HG02981 (cell line): Measurements from ENCODE around the gene ZNF185.

Experiments used
- ATAC-seq: cut with Tn5 transposase; IDR thresholded peaks from one replicate; pipeline ENCODE4 v1.9.1; 2021; ENCODE audit warnings: mild to moderate bottlenecking, moderate library complexity; ENCODE audit not compliant: unreplicated experiment

ZNF185 gene

DNA sequence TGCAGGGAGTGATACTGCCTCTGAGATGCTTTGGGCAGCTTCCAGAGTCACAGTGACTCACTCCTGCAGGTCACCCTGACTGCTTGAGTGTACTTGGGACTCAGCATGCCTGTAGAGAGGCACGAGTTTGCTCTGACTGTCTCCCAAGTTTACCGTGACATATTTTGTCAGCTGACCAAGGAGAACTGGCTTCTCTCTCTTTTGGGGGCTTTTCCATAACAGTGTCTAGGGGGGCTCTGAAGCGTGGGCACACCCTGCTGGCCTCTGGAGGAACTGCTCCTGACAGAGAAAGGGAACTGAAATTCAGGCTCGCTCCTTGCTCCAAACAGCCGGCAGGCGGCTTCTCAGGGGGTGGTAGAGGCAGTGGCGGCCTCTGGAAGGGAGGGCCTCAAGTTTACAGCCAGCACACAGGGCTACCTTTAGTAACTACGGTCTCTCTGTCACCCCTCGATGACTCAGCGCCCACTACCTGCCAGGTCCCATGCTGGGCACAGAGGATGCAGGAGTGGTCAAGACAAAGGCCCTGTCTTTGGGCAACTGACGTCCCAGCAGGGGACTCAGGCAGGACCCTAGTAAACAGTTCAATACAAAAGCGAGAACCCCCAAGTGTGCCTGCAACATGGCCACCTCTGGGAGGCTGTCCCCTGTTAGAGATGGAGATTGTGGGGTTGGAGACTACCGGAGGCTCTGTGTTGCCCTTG, 17.8 kb downstream of the ZNF185 start:
- peak; percentile 82 for ATAC-seq

- no peak for ATAC-seq
Measured at GRCh38 chrX:152917656-152918579, 20.1 kb downstream of the ZNF185 start.

DNA sequence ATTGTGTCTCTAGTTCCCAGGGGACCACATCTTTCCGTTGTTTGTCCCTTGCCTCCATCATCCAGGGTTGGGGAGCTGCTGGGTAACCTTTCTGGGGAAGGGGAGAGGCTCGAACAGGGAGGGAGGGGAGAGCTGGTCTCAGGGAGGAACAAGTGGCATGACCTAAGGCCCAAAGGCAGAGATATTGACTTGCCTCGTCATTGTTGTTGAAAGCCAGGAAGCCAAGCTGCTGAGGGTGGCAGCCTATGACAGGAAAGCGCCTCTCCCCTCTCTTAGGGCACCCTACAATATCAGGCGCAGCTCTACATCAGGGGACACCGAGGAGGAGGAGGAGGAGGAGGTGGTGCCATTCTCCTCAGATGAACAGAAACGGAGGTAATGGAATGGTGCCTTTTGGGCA, 20.8 kb downstream of the ZNF185 start:
- ATAC-seq = no peak

- ATAC-seq = no peak
Measured at GRCh38 chrX:152923599-152923998, 25.7 kb downstream of the ZNF185 start.

DNA sequence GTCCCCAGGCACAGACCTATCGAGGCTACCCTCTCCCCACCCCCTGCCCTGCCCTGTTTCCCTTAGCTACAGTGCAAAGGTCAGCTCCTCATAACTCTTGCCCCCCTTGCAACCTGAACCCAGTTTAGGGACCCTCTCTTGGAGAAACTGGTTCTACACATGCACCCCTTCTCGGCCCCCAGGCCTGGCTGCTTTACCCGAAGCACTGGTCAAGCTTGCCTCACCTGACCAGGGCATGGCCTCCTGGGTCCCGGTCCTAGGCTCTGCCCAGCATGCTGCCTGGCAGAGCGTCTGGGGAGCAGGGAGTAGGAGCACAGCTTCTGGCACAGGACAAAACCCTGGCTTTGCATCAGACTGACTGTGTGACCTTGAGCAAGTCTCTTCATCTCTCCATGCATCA, 28.0 kb downstream of the ZNF185 start:
- ATAC-seq = no peak

DNA sequence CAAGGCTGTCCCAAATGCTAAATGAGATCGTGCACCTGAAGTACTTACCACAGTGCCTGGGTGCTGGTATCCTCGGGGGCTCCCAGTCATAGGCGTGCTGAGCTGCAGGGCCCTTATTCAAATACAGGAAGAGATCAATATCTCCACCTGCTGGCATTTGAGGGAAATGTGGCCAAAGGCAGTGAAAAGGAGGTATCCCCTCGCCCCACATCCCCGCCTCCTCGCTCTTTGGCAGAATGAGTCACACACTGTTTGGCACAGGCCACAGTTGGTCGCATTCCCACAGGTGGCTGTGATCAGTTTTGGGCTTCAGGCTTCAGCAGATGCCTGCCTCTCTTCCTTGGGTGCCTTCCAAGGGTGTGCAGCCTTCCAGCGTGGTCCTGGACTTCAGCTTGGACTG, 28.4 kb downstream of the ZNF185 start:
- peak; percentile 67 for ATAC-seq

DNA sequence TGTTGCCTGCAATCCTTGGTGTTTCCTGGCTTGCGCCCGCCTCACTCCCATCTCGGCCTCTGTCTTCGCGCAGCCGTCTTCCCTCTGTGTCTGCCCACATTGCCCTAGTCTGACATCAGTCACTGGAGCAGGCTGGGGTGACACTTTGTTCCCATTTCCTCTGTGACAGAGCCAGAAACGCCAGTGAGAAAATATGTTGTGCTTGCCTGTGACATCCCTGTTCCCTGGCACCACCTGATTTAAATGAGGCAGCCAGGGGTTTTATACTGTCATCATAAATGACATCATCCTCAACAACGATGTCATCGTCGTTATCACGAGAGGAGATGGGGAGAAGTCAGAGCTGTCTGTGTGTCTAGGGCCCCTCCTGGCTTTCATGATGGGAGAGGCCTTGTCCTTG, 29.1 kb downstream of the ZNF185 start:
- ATAC-seq = no peak

DNA sequence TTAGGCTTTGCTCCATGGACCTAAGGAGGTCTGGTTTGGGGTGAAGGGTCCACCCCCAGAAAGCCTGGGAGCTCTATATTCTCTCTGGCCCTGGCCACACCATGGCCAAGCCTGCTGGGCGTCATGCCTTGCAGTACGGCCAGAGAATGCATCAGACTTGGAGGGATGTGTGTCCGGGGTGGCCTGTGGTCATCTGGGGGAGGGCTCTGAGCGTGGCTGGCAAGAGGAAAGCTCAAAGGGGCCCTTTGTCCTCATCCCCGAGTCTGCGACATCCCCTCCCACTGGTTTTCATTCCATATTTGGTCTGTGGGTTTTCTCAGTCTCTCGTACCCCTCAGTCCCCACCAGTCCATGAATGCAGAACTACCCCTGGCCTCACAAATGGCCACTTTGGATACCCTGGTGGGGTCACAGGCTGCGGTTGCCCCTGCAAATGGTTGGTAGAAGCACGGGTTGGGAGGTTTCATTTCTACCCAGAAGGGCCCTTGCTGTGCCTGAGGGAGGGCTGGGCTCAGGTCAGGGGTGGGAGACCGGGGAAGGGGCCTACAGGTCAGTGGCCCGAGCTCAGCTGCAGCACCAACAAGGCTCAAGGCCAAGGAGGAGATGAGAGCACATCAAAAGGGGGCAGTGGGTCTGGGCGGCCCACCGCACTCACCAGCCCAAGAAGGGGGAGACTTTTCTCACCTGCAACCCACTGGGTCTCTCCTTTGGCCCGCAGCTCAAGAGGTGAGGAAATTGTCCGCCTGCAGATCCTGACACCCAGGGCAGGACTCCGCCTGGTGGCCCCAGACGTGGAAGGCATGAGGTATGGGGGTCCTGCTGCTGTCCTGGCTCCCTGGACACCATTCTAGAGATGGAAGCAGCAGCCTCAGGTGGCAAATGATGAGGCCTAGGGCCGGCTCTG, 30.2 kb downstream of the ZNF185 start:
- no peak for ATAC-seq

GRCh38 chrX:152928761-152929400, 31.0 kb downstream of the ZNF185 start:
- ATAC-seq = no peak

DNA sequence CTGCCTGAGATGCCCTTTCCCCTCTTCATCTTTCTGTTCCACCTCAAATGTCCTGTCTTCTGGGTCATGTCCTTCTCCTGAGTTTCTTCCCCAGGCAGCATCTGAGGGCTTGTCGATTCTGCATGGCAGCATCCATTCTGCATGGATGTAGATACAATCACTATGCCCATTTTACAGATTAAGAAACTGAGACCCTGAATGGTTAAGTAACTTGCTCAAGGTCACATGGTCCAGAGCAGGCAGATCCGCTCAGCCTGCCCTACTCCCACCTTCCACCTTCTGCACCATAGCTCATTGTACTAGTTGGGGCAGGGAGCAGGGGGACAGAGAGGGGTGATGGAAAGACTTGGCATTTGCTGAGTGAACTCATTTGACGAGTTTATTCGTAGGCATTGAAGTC, 32.0 kb downstream of the ZNF185 start:
- no peak for ATAC-seq

DNA sequence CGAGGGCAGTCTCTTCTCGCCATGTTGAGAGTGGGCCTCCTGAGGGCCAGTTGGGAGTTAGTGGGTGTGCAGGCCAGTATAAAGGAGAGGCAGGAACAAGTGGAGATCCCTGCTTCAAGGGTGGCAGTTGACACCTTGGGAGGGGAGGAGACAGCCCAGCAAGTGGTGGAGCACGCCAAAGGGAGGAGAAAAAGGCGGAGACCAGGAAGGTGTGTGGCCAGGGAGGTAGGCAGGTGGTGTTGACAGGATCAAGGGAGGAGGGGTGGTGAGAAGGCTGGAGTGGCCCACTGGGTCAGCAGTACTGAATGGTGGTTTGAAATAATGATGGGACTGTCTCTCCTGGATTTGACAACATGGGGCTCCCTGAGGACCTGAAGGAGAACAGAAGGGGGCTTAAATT, 32.6 kb downstream of the ZNF185 start:
- no peak for ATAC-seq

- no peak for ATAC-seq
Measured at GRCh38 chrX:152932144-152932543, 34.3 kb downstream of the ZNF185 start.

- ATAC-seq = no peak
Measured at GRCh38 chrX:152932598-152933175, 34.8 kb downstream of the ZNF185 start.

GRCh38 chrX:152936306-152936705, 38.4 kb downstream of the ZNF185 start:
- no peak for ATAC-seq

GRCh38 chrX:152937236-152937635, 39.4 kb downstream of the ZNF185 start:
- ATAC-seq = no peak

- peak; percentile 97 for ATAC-seq
Measured at GRCh38 chrX:152941328-152942076, 43.6 kb downstream of the ZNF185 start.

DNA sequence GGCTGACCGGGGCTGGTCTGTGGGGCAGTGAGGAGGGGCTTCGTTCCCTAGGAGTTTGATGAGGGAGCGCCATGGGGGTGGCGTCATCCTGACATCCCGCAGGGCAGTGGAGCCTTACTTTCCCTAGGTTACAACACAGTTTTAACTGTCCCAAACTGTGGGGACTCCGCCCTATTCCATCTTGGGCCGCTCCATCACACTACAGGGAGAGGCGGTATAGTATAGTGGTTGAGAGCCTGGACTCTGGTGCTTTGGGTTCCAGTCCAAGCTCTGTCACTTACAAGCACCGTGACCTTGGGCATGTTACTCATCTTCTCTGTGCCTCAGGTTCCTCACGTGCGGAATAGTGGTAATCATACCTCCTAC, 44.2 kb downstream of the ZNF185 start:
- ATAC-seq = no peak

DNA sequence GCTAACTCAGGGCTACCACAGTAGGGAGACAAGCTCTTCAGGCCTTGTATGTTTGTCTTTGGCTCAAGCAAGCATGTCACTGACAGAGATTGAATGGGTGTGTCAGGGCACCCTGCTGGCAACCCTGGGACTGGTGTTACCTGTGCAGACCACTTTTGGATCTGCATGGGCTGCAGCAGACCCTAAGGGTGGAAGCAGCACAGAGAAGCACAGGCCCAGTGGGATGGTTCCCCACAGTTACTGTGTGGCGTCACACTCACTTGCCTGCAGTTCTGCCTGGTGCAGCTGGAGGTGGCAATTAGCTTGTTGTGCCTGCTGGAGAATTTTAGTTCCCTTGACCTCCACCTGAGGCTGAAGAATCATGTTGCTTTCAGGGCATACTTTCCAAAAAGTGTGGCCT, 46.0 kb downstream of the ZNF185 start:
- no peak for ATAC-seq
